Right lobe of liver (tissue), 6 donors: Measurements from ENCODE around the gene LRFN3. TPM values are rescaled to one million over a fixed set of nuclear protein-coding genes. Genes with fewer than 3 reads are reported as not detected.

Experiments used
- ATAC-seq, 4 donors: fragments of 200-7000 bp; cut with Tn5 transposase; one replicate each; pipeline ENCODE4 v1.9.1; 2020; ENCODE audit warnings: mild to moderate bottlenecking in 4 of 4, moderate library complexity in 4 of 4
- DNase-seq, 3 donors: peaks; one replicate each; pipeline ENCODE4 v3.0.0-alpha.2; 2020
- H3K27ac ChIP-seq, 3 donors: fragments of 200-600 bp; one replicate each; pipeline ENCODE4 v1.8.0; 2022
- H3K27me3 ChIP-seq, 2 donors: fragments of 200-600 bp; one replicate each; pipeline ENCODE4 v1.8.0; 2022
- H3K36me3 ChIP-seq, 4 donors: fragments of 200-600 bp; sonication (generic) in 1 of 4; one replicate each; pipeline versions ENCODE4 v1.5.1 to v1.8.0; 2017 to 2022; ENCODE audit warnings: control low read depth in 1 of 4
- H3K4me1 ChIP-seq, 4 donors: fragments of 200-600 bp; sonication (generic) in 1 of 4; one replicate each; pipeline versions ENCODE4 v1.5.1 to v1.8.0; 2017 to 2022; ENCODE audit warnings: control low read depth in 1 of 4
- H3K4me3 ChIP-seq, 3 donors: fragments of 200-600 bp; one replicate each; pipeline ENCODE4 v1.8.0; 2022
- H3K9me3 ChIP-seq, 4 donors: fragments of 200-600 bp; sonication (generic) in 1 of 4; one replicate each; pipeline versions ENCODE4 v1.5.1 to v1.8.0; 2017 to 2022; ENCODE audit warnings: control low read depth in 1 of 4
- POLR2A ChIP-seq: fragments of 450-650 bp; IDR thresholded peaks from one replicate; pipeline ENCODE4 v1.6.1; 2017; ENCODE audit warnings: antibody characterized with exemption, mild to moderate bottlenecking
- WGBS: methylation state at CpG from one replicate; pipeline ENCODE4 v1.1.6; 2018; ENCODE audit warnings: low coverage, low lambda C conversion rate; ENCODE audit not compliant: insufficient coverage; ENCODE audit errors: missing lambda C conversion rate; 5-methylcytosine and 5-hydroxymethylcytosine counted together
- intact Hi-C, 2 donors: fragments of 100-400 bp; cut with DNase I; formaldehyde crosslinking; loops; one replicate each; pipeline versions ENCODE4 v1.11.2 to v1.14.1; 2022
- total RNA-seq, 6 experiments: library from RNA; depleted of rRNA in 2 of 6; stranded (reverse); fragments of >200 nt in 2 of 6; fragmentation: NEBNext Ultra II Directional in 3 of 6; extraction: Animal tissue kit (Norgen Biotek cat#: 25700) in 3 of 6; gene quantifications; one replicate each; pipeline versions ENCODE4 v1.1.0 to v1.2.4, GENCODE V29; 2016 to 2023
- TF ChIP-seq, protein P1 (sequence below), 4 donors: fragments of 200-600 bp in 3 of 4; fragments of 450-650 bp in 1 of 4; IDR thresholded peaks; one replicate each; pipeline versions ENCODE4 v1.5.1 to v1.8.0; 2016 to 2022; ENCODE audit warnings: antibody characterized with exemption in 4 of 4, mild to moderate bottlenecking in 2 of 4
- donor health status: DM: no; HTN: yes; CAD: no.
- donor health status: DM: no; HTN: no; CAD: no.
- donor health status: DM: no; HTN: no; CAD: no.
- donor health status: DM: no; HTN: yes; CAD: no.
- donor health status: DM: no; HTN: yes; CAD: no.

The LRFN3 gene
- total RNA-seq, 6 experiments from 2014 or later, result 5.6 to 8.6 (median 7.0) TPM

DNA sequence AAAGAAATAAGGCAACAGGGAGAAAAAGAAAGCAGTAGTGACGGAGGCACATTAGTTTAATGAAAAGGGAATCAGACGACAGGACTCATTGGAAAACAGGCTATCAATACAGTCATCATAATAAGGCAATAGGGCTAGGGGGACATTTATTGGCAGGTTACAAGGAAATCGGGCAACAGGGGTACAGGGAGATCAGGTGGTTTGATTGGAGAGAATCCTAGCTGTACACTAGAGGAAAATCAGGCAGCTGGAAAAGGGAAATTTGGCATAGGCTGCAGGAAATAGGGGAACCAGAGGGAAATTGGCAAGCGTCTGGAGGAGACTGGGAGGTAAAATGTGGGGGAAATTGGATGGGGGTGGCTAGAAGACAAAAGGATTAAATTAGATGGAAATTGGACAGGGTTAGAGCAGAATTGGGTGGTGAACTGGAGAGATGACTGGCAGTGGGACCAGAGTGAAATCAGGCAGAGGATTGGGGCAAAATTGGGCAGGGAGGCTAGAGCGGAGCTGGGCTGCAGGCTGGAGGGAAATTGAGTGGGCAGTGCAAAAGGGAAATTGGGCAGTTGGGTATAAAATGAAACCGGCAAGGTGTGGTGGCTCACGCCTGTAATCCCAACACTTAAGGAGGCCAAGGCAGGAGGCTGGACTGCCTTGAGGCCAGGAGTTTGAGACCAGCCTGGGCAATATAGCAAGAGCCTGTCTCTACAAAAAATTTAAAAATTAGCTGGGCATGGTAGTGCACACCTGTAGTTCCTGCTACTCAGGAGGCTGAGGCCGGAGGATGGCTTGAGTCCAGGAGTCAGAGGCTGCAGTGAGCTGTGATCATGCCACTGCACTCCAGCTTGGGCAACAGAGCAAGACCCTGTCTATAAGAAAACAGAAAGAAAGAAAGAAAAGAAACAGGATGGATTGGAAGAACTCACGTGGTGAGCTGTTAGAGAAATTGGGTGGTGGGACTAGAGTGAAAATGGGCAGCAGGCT, 7.4 kb downstream of the LRFN3 start:
- peaks cover 0 to 2% (median 0%) of the 10 kb centered on the region in 4 donors for H3K36me3 ChIP-seq
- intact Hi-C loops, result no loop called here
- no peak overlapping the region for H3K27ac ChIP-seq
- WGBS, result 77% methylated on average over 6 of the region's 9 CpGs
- DNase-seq (no peak), ATAC-seq (no peak)
- no peak overlapping the region for H3K4me3 ChIP-seq
- peaks cover 0 to 5% (median 0%) of the 10 kb centered on the region in 4 donors for H3K4me1 ChIP-seq
- no peaks in the 10 kb centered on the region for H3K27me3 ChIP-seq
- TF ChIP-seq, protein P1, sequence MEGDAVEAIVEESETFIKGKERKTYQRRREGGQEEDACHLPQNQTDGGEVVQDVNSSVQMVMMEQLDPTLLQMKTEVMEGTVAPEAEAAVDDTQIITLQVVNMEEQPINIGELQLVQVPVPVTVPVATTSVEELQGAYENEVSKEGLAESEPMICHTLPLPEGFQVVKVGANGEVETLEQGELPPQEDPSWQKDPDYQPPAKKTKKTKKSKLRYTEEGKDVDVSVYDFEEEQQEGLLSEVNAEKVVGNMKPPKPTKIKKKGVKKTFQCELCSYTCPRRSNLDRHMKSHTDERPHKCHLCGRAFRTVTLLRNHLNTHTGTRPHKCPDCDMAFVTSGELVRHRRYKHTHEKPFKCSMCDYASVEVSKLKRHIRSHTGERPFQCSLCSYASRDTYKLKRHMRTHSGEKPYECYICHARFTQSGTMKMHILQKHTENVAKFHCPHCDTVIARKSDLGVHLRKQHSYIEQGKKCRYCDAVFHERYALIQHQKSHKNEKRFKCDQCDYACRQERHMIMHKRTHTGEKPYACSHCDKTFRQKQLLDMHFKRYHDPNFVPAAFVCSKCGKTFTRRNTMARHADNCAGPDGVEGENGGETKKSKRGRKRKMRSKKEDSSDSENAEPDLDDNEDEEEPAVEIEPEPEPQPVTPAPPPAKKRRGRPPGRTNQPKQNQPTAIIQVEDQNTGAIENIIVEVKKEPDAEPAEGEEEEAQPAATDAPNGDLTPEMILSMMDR (IDR thresholded peaks at IDR 0.05), result no peak
- TF ChIP-seq POLR2A, result no peak
- H3K9me3 ChIP-seq, result no peaks in the 10 kb centered on the region

DNA sequence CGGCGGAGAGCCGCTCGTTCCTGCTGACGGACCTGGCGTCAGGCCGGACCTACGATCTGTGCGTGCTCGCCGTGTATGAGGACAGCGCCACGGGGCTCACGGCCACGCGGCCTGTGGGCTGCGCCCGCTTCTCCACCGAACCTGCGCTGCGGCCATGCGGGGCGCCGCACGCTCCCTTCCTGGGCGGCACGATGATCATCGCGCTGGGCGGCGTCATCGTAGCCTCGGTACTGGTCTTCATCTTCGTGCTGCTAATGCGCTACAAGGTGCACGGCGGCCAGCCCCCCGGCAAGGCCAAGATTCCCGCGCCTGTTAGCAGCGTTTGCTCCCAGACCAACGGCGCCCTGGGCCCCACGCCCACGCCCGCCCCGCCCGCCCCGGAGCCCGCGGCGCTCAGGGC, 8.4 kb downstream of the LRFN3 start:
- H3K27ac ChIP-seq, result no peak overlapping the region
- peaks cover 0 to 2% (median 0%) of the 10 kb centered on the region in 4 donors for H3K36me3 ChIP-seq
- ATAC-seq (no peak), DNase-seq (no peak)
- 40% methylated on average over 1 of the region's 52 CpGs for WGBS
- intact Hi-C loops, result no loop called here
- no peak for TF ChIP-seq POLR2A
- TF ChIP-seq, protein P1 (IDR thresholded peaks at IDR 0.05), result no peak
- no peak overlapping the region for H3K4me3 ChIP-seq
- H3K27me3 ChIP-seq, result no peaks in the 10 kb centered on the region
- peaks cover 0 to 5% (median 0%) of the 10 kb centered on the region in 4 donors for H3K4me1 ChIP-seq
- no peaks in the 10 kb centered on the region for H3K9me3 ChIP-seq

DNA sequence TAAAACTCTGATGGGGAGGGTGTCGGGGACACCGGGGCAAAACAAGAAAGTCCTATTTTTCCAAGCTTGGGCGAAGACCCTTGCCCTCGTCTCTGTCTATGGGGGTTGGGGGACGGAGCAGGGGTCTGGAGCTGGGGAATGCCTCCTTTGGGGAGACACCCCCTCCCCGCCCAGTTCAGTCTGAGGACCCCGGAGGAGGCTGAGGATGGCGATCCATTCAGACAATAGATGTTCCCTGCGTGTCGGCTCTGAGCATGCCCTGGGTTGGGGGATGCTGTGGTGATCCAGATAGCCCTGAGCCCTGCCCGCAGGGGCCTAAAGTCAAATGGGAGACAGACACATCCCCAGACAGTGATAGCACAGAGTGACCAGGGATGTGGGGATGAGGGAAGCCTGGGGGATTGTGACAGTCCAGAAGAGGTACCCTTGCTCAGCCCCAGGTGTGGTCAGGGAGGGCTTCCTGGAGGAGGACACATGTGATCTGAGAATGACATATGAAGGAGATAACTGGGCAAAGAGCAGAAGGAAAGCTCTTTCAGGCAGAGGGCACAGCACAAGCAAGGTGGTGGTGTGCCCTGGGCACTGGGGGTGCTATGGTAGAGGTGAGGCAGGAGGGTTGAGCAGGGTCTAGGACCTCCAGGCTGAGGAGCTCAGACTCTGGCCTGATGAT, 9.1 kb downstream of the LRFN3 start:
- 67% methylated on average over 1 of the region's 11 CpGs for WGBS
- Histone ChIP-seq H3K36me3 (peaks cover 0 to under 1% (median 0%) of the 10 kb centered on the region in 4 donors), H3K4me1 (peaks cover 0 to 5% (median 0%) of the 10 kb centered on the region in 4 donors), H3K9me3 (no peaks in the 10 kb centered on the region), H3K27ac (no peak overlapping the region), H3K4me3 (no peak overlapping the region), H3K27me3 (no peaks in the 10 kb centered on the region)
- no peak for DNase-seq
- no peak for TF ChIP-seq POLR2A
- TF ChIP-seq, protein P1 (IDR thresholded peaks at IDR 0.05), result no peak
- ATAC-seq, result no peak
- intact Hi-C loops, result no loop called here

DNA sequence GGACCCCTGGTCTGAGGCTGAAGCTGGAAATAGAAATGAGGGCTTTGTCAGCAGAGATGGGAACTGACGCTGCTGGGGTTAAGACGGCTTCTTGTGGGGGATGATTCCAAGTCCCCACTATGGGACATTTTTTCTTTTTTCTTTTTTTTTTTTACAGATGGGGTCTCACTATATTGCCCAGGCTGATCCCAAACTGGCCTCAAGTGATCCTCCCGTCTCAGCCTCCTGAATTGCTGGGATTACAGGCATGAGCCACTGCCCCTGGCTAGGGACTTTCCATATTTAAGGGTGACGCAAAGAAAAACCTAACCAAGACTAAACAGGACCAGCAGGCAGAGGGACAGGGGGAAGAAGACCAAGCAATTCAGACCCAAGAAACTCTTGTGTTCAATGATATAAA, 10.0 kb downstream of the LRFN3 start:
- no peak overlapping the region for H3K27ac ChIP-seq
- TF ChIP-seq POLR2A, result no peak
- TF ChIP-seq, protein P1 (IDR thresholded peaks at IDR 0.05), result no peak
- intact Hi-C loops, result no loop called here
- DNase-seq (no peak), ATAC-seq (no peak)
- no peaks in the 10 kb centered on the region for H3K9me3 ChIP-seq
- H3K36me3 ChIP-seq, result no peaks in the 10 kb centered on the region
- 92% methylated on average over 4 of the region's 4 CpGs for WGBS
- H3K4me3 ChIP-seq, result no peak overlapping the region
- H3K4me1 ChIP-seq, result peaks cover 0 to 5% (median 0%) of the 10 kb centered on the region in 4 donors
- no peaks in the 10 kb centered on the region for H3K27me3 ChIP-seq
